HepG2 (cell line): ENCODE results near the gene TTC8. TPM values are rescaled to one million over a fixed set of nuclear protein-coding genes. Genes with fewer than 3 reads are reported as not detected.

Source experiments
- ATAC-seq: fragments of 200-7000 bp; cut with Tn5 transposase; 3 replicates; pipeline ENCODE4 v1.9.1; 2020; ENCODE audit warnings: mild to moderate bottlenecking, moderate library complexity
- BruUV-seq: library from RNA; stranded (reverse); fragments of 400-500 nt; replicated peaks from 2 replicates; lab custom pipeline; 2021; lab: Mats Ljungman, UMichigan
- CTCF ChIA-PET: fragments of 300-600 bp; formaldehyde crosslinking; extraction: SDS; loops from one replicate; lab custom pipeline; 2021; ENCODE audit warnings: low total read pairs, inconsistent platforms, low intra/inter-chr PET ratio; lab: Yijun Ruan, JAX
- POLR2A ChIA-PET: fragments of 350-600 bp; sonication (Branson Sonifier 250); formaldehyde crosslinking; loops from one replicate; lab custom pipeline; 2020; ENCODE audit warnings: antibody characterized with exemption, inconsistent platforms; lab: Yijun Ruan, JAX
- DNase-seq: peaks from one replicate; pipeline ENCODE4 v3.0.0-alpha.2; 2015; ENCODE audit warnings: low spot score
- FAIRE-seq: peaks from 3 replicates; lab custom pipeline; 2011; peaks lifted over from hg19 to GRCh38; lab: Jason Lieb, UNC
- H2AFZ ChIP-seq: one replicate; pipeline ENCODE4 v1.6.1; 2011; ENCODE audit warnings: low read length, inconsistent platforms
- H3K27ac ChIP-seq: fragments of 300-600 bp; 3 replicates; pipeline ENCODE4 v1.8.0; 2011; ENCODE audit warnings: mixed run types, mild to moderate bottlenecking, mixed read lengths, low read length, inconsistent platforms; ENCODE audit not compliant: insufficient read depth; ENCODE audit errors: extremely low read length
- H3K27me3 ChIP-seq, 2 experiments: fragments of 200-600 bp in 1 of 2; 2 replicates in 1 of 2; 3 replicates in 1 of 2; pipeline versions ENCODE4 v1.6.0 to v1.8.0; 2011; ENCODE audit warnings: low read length in 2 of 2, mild to moderate bottlenecking in 2 of 2, moderate library complexity in 2 of 2, inconsistent platforms in 1 of 2; ENCODE audit not compliant: insufficient read depth in 2 of 2, control insufficient read depth in 1 of 2
- H3K36me3 ChIP-seq, 2 experiments: fragments of 200-600 bp in 1 of 2; replicated peaks in 1 of 2; 2 replicates in 1 of 2; 3 replicates in 1 of 2; pipeline versions ENCODE4 v1.5.1 to v1.8.0; 2011; ENCODE audit warnings: low read length in 2 of 2, inconsistent platforms in 1 of 2; ENCODE audit not compliant: insufficient read depth in 2 of 2, control insufficient read depth in 1 of 2
- H3K4me1 ChIP-seq: 2 replicates; pipeline ENCODE4 v1.5.1; 2012; ENCODE audit warnings: low read length, inconsistent platforms; ENCODE audit not compliant: insufficient read depth
- H3K4me2 ChIP-seq: 2 replicates; pipeline ENCODE4 v1.6.0; 2011; ENCODE audit warnings: low read depth, low read length, inconsistent platforms
- H3K4me3 ChIP-seq, 3 experiments: fragments of 200-600 bp in 1 of 3; sonication (generic), shearing (Covaris generic) in 1 of 3; replicated peaks in 1 of 3; 2 replicates each; pipeline ENCODE4 v1.5.1; 2011 to 2016; ENCODE audit warnings: low read length in 3 of 3, inconsistent platforms in 2 of 3, low read depth in 2 of 3, mild to moderate bottlenecking in 2 of 3, control low read depth in 1 of 3, mixed read lengths in 1 of 3; ENCODE audit not compliant: insufficient read depth in 1 of 3
- H3K79me2 ChIP-seq: one replicate; pipeline ENCODE4 v1.6.1; 2011; ENCODE audit warnings: low read length, inconsistent platforms; ENCODE audit not compliant: insufficient read depth
- H3K9ac ChIP-seq: 2 replicates; pipeline ENCODE4 v1.6.0; 2011; ENCODE audit warnings: mild to moderate bottlenecking, low read depth, low read length, inconsistent platforms; ENCODE audit not compliant: insufficient read depth
- H3K9me3 ChIP-seq: 2 replicates; pipeline ENCODE4 v1.5.1; 2012; ENCODE audit warnings: mild to moderate bottlenecking, low read length
- H4K20me1 ChIP-seq: 2 replicates; pipeline ENCODE4 v1.6.0; 2011; ENCODE audit warnings: inconsistent platforms, mild to moderate bottlenecking, low read length, moderate library complexity; ENCODE audit not compliant: insufficient read depth
- ELF1 ChIP-seq: sonication (generic); formaldehyde crosslinking; IDR thresholded peaks from 2 replicates; pipeline ENCODE4 v1.4.0; 2020; ENCODE audit warnings: missing genetic modification reagents
- POLR2AphosphoS2 ChIP-seq: IDR thresholded peaks from 2 replicates; pipeline ENCODE4 v1.6.1; 2011; ENCODE audit warnings: low read depth, low read length, improper control_type of control experiment
- RFX1 ChIP-seq: fragments of 450-650 bp; IDR thresholded peaks from 2 replicates; pipeline ENCODE4 v1.6.1; 2017
- ZBTB39 ChIP-seq: sonication (generic); formaldehyde crosslinking; IDR thresholded peaks from 2 replicates; pipeline ENCODE4 v1.5.0; 2020; ENCODE audit warnings: missing genetic modification reagents
- ZFP37 ChIP-seq: sonication (generic); formaldehyde crosslinking; IDR thresholded peaks from 2 replicates; pipeline ENCODE4 v1.4.0; 2020; ENCODE audit warnings: missing genetic modification reagents, borderline replicate concordance
- ZNF296 ChIP-seq: sonication (generic); formaldehyde crosslinking; conservative IDR thresholded peaks from 2 replicates; pipeline ENCODE4 v1.5.0; 2020; ENCODE audit warnings: mild to moderate bottlenecking, missing genetic modification reagents
- ZNF30 ChIP-seq: sonication (generic); formaldehyde crosslinking; IDR thresholded peaks from 2 replicates; pipeline ENCODE4 v1.5.0; 2020; ENCODE audit warnings: mild to moderate bottlenecking, missing genetic modification reagents
- ZNF652 ChIP-seq: IDR thresholded peaks from 2 replicates; pipeline ENCODE4 v1.6.1; 2016; ENCODE audit warnings: low read depth, borderline replicate concordance
- ZNF784 ChIP-seq: sonication (generic); formaldehyde crosslinking; IDR thresholded peaks from 2 replicates; pipeline ENCODE4 v1.5.1; 2020; ENCODE audit warnings: missing genetic modification reagents, mild to moderate bottlenecking, borderline replicate concordance
- in situ Hi-C: cut with HindIII; loops from 2 replicates; pipeline ENCODE4 v1.10.0; 2017; ENCODE audit warnings: low pct_unique_long_range_greater_than_20kb; ENCODE audit not compliant: extremely low pct_ligation_motif_present
- intact Hi-C: fragments of 100-400 bp; cut with micrococcal nuclease; formaldehyde crosslinking; loops from one replicate; pipeline ENCODE4 v1.10.0; 2022; ENCODE audit not compliant: unreplicated experiment
- polyA plus RNA-seq, 8 experiments: library from polyadenylated mRNA; depleted of rRNA in 3 of 8; stranded (reverse) in 7 of 8; unstranded in 1 of 8; fragments of >200 nt; fragmentation: Illumina TruSeq in 4 of 8; extraction: Trizol in 4 of 8; gene quantifications; 2 replicates each; pipeline versions ENCODE4 v1.2.1 to v1.2.3, GENCODE V29; 2011 to 2016; ENCODE audit warnings: low read depth in 4 of 8, missing spikeins in 1 of 8, mixed read lengths in 1 of 8; ENCODE audit not compliant: insufficient read depth in 1 of 8
- total RNA-seq, 5 experiments: library from RNA; depleted of rRNA; stranded (reverse); fragments of >200 nt; fragmentation: Illumina TruSeq; extraction: Trizol; gene quantifications; 2 replicates each; pipeline ENCODE4 v1.2.3, GENCODE V29; 2016; ENCODE audit warnings: low read depth in 1 of 5

The TTC8 gene
- total and polyA plus RNA-seq, 2 of the 13 experiments (the other 11 are each of a cell fraction or from before 2014, with no cell fraction given) = 13.8 to 15.2 TPM

GRCh38 chr14:88834883-88835431 is 10.5 kb downstream of the TTC8 start:
- Histone ChIP-seq H3K9ac (no peak overlapping the region), H4K20me1 (no peaks in the 10 kb centered on the region), H3K27me3 (no peaks in the 10 kb centered on the region), H2AFZ (no peak overlapping the region), H3K9me3 (no peaks in the 10 kb centered on the region), H3K79me2 (peaks cover 2% of the 10 kb centered on the region), H3K27ac (no peak overlapping the region), H3K4me3 (no peak overlapping the region), H3K4me1 (peaks cover under 1% of the 10 kb centered on the region; the same call in 1 of the 2 replicates), H3K36me3 (peaks cover 0 to 1% of the 10 kb centered on the region in 2 experiments; a peak in 1 of 5 replicates), H3K4me2 (no peak overlapping the region)
- in situ Hi-C loops (no loop called here), intact Hi-C loops (no loop called here)
- BruUV-seq = no TSS peak
- no peak for ATAC-seq
- no peak for DNase-seq
- FAIRE-seq = no peak
- TF ChIP-seq ELF1 (CRISPR knock-in tag) = no peak
- TF ChIP-seq ZNF652 (CRISPR knock-in tag) = peak; percentile 42; the same call in 1 of the 2 replicates
- POLR2A ChIA-PET = no interaction called here
- CTCF ChIA-PET = no interaction called here

GRCh38 chr14:88835661-88836060 is 11.2 kb downstream of the TTC8 start:
- BruUV-seq = no TSS peak

More at GRCh38 chr14:88835661-88836060, 11.2 kb downstream of the TTC8 start:
- peaks cover 2% of the 10 kb centered on the region for H3K79me2 ChIP-seq
- ChIA-PET POLR2A (no interaction called here), CTCF (no interaction called here)
- H3K27me3 ChIP-seq = no peaks in the 10 kb centered on the region
- no peak overlapping the region for H3K27ac ChIP-seq
- no peaks in the 10 kb centered on the region for H4K20me1 ChIP-seq
- H3K36me3 ChIP-seq = peaks cover 0 to 1% of the 10 kb centered on the region in 2 experiments; a peak in 1 of 5 replicates
- TF ChIP-seq ZBTB39 (no peak), ZFP37 (CRISPR knock-in tag) (no peak), ZNF30 (no peak), RFX1 (no peak), ZNF296 (CRISPR knock-in tag) (no peak), ZNF784 (CRISPR knock-in tag) (no peak), POLR2AphosphoS2 (no peak)
- no peak for DNase-seq
- in situ Hi-C loops (no loop called here), intact Hi-C loops (no loop called here)
- H3K9ac ChIP-seq = no peak overlapping the region
- no peak overlapping the region for H3K4me3 ChIP-seq
- H2AFZ ChIP-seq = no peak overlapping the region
- no peak for FAIRE-seq
- H3K4me2 ChIP-seq = no peak overlapping the region
- ATAC-seq = no peak
- no peaks in the 10 kb centered on the region for H3K9me3 ChIP-seq
- H3K4me1 ChIP-seq = no peaks in the 10 kb centered on the region
